Uterus (tissue), 4 donors: ENCODE data around the gene CDAN1. TPM values are rescaled to one million over a fixed set of nuclear protein-coding genes. Genes with fewer than 3 reads are reported as not detected.

Experiments
- DNase-seq, 2 donors: peaks; one replicate each; pipeline ENCODE4 v3.0.0-alpha.2; 2019 to 2020
- H3K27ac ChIP-seq, 2 donors: fragments of 200-600 bp; sonication (generic); 1 replicate in 1 of 2; 2 replicates in 1 of 2; pipeline ENCODE4 v1.5.1; 2016 to 2018
- H3K27me3 ChIP-seq, 2 donors: fragments of 200-600 bp; sonication (generic); one replicate each; pipeline ENCODE4 v1.5.1; 2018 to 2019; ENCODE audit warnings: control low read depth in 1 of 2
- H3K36me3 ChIP-seq, 2 donors: fragments of 200-600 bp; sonication (generic); one replicate each; pipeline ENCODE4 v1.5.1; 2019; ENCODE audit warnings: control low read depth in 1 of 2
- H3K4me1 ChIP-seq, 2 donors: fragments of 200-600 bp; sonication (generic); one replicate each; pipeline ENCODE4 v1.5.1; 2018 to 2019; ENCODE audit warnings: control low read depth in 1 of 2
- H3K4me3 ChIP-seq, 2 donors: fragments of 200-600 bp; sonication (generic); 1 replicate in 1 of 2; 2 replicates in 1 of 2; pipeline ENCODE4 v1.5.1; 2018 to 2019; ENCODE audit warnings: mild to moderate bottlenecking in 1 of 2
- H3K9me3 ChIP-seq, 2 donors: fragments of 200-600 bp; sonication (generic); one replicate each; pipeline ENCODE4 v1.5.1; 2019; ENCODE audit warnings: control low read depth in 1 of 2
- POLR2A ChIP-seq, 2 donors: fragments of 450-650 bp; IDR thresholded peaks; one replicate each; pipeline ENCODE4 v1.6.1; 2016; ENCODE audit warnings: antibody characterized with exemption in 2 of 2, mild to moderate bottlenecking in 1 of 2, moderate library complexity in 1 of 2
- intact Hi-C: fragments of 100-400 bp; cut with DNase I; formaldehyde crosslinking; loops from one replicate; pipeline ENCODE4 v1.15.1; 2023; ENCODE audit warnings: low total_unique reads
- total RNA-seq, 4 donors: library from RNA; depleted of rRNA in 3 of 4; stranded (reverse); fragments of >200 nt in 3 of 4; gene quantifications; one replicate each; pipeline versions ENCODE4 v1.1.0 to v1.2.4, GENCODE V29; 2014 to 2023
- TF ChIP-seq, protein P1 (sequence below), 4 experiments: fragments of 200-600 bp in 2 of 4; fragments of 450-650 bp in 2 of 4; sonication (generic) in 2 of 4; IDR thresholded peaks; one replicate each; pipeline ENCODE4 v1.5.1; 2016 to 2019; ENCODE audit warnings: antibody characterized with exemption in 4 of 4, mild to moderate bottlenecking in 2 of 4, moderate library complexity in 1 of 4
- donor health status: DM: yes; HTN: yes; CAD: no.

The CDAN1 gene
- total RNA-seq, 4 donors from 2014 or later: 11.3 to 31.2 (median 19.5) TPM

- H3K27ac ChIP-seq: no peak overlapping the region
- TF ChIP-seq, protein P1, sequence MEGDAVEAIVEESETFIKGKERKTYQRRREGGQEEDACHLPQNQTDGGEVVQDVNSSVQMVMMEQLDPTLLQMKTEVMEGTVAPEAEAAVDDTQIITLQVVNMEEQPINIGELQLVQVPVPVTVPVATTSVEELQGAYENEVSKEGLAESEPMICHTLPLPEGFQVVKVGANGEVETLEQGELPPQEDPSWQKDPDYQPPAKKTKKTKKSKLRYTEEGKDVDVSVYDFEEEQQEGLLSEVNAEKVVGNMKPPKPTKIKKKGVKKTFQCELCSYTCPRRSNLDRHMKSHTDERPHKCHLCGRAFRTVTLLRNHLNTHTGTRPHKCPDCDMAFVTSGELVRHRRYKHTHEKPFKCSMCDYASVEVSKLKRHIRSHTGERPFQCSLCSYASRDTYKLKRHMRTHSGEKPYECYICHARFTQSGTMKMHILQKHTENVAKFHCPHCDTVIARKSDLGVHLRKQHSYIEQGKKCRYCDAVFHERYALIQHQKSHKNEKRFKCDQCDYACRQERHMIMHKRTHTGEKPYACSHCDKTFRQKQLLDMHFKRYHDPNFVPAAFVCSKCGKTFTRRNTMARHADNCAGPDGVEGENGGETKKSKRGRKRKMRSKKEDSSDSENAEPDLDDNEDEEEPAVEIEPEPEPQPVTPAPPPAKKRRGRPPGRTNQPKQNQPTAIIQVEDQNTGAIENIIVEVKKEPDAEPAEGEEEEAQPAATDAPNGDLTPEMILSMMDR (IDR thresholded peaks at IDR 0.05): no peak
- no peak for TF ChIP-seq POLR2A (IDR thresholded peaks at IDR 0.05)
- intact Hi-C loops: no loop called here
- no peak for DNase-seq
- no peak overlapping the region for H3K4me3 ChIP-seq
- H3K9me3 ChIP-seq: no peaks in the 10 kb centered on the region
- H3K27me3 ChIP-seq: no peaks in the 10 kb centered on the region
- no peaks in the 10 kb centered on the region for H3K4me1 ChIP-seq
- H3K36me3 ChIP-seq: no peaks in the 10 kb centered on the region
Observed at GRCh38 chr15:42710662-42711061, 26.3 kb downstream of the CDAN1 start.

GRCh38 chr15:42707873-42708544 lies 28.9 kb downstream of the CDAN1 start:
- no peak for DNase-seq
- H3K27me3 ChIP-seq: no peaks in the 10 kb centered on the region
- no peak overlapping the region for H3K27ac ChIP-seq
- H3K4me1 ChIP-seq: no peaks in the 10 kb centered on the region
- TF ChIP-seq, protein P1 (IDR thresholded peaks at IDR 0.05): no peak
- TF ChIP-seq POLR2A (IDR thresholded peaks at IDR 0.05): no peak
- H3K9me3 ChIP-seq: no peaks in the 10 kb centered on the region
- no peaks in the 10 kb centered on the region for H3K36me3 ChIP-seq
- H3K4me3 ChIP-seq: no peak overlapping the region
- intact Hi-C loops: no loop called here

- H3K9me3 ChIP-seq: no peaks in the 10 kb centered on the region
- intact Hi-C loops: no loop called here
- no peak for TF ChIP-seq POLR2A (IDR thresholded peaks at IDR 0.05)
- TF ChIP-seq, protein P1 (IDR thresholded peaks at IDR 0.05): no peak
- no peak overlapping the region for H3K27ac ChIP-seq
- H3K27me3 ChIP-seq: no peaks in the 10 kb centered on the region
- no peak overlapping the region for H3K4me3 ChIP-seq
- no peaks in the 10 kb centered on the region for H3K4me1 ChIP-seq
- no peak for DNase-seq
- H3K36me3 ChIP-seq: no peaks in the 10 kb centered on the region
Observed at GRCh38 chr15:42707068-42707467, 29.9 kb downstream of the CDAN1 start.

DNA sequence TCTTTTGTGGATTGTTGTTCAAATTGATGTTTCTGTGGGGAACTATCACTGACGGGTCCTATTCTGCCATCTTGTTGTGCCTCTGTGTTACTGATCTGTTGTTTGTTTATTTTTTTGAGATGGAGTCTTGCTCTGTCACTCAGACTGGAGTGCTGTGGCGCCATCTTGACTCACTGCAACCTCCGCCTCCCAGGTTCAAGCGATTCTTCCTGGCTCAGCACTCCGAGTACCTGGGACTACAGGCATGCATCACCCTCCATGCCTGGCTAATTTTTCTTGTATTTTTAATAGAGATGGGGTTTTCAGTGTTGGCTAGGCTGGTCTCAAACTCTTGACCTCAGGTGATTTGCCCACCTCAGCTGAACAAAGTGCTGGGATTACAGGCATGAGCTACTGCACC lies 31.6 kb downstream of the CDAN1 start:
- Histone ChIP-seq H3K36me3 (no peaks in the 10 kb centered on the region), H3K4me1 (no peaks in the 10 kb centered on the region), H3K27me3 (no peaks in the 10 kb centered on the region), H3K9me3 (no peaks in the 10 kb centered on the region), H3K27ac (no peak overlapping the region), H3K4me3 (no peak overlapping the region)
- no peak for DNase-seq
- TF ChIP-seq, protein P1 (IDR thresholded peaks at IDR 0.05): no peak
- no peak for TF ChIP-seq POLR2A (IDR thresholded peaks at IDR 0.05)
- intact Hi-C loops: no loop called here

DNA sequence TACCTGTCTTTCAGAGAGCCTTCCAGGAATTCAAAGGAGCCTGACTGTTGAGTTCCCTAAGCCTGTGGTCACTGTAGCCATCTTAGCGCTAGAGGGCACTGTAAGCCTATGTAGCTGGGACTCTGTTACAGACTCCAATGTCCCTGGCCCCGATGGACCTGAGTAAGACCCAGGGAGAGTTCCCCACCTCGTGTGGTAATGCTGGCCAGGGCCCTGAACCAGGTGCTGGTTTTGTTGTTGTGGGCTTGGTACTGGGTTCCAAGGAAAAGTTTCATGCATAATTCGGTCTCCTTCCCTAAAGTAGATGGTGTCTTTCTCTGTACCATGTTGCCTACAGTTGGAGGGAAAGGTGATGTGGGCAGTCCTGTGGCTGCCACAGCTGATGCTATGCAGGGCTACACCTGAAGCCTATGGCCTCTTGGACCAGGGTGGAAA lies 32.4 kb downstream of the CDAN1 start:
- intact Hi-C loops: no loop called here
- TF ChIP-seq, protein P1 (IDR thresholded peaks at IDR 0.05): peak; percentile 48 to 64 (median 60)
- no peak for TF ChIP-seq POLR2A (IDR thresholded peaks at IDR 0.05)
- Histone ChIP-seq H3K27ac (no peak overlapping the region), H3K4me3 (no peak overlapping the region), H3K36me3 (no peaks in the 10 kb centered on the region), H3K27me3 (no peaks in the 10 kb centered on the region), H3K9me3 (no peaks in the 10 kb centered on the region), H3K4me1 (no peaks in the 10 kb centered on the region)
- peak; percentile 46 to 53 for DNase-seq
